Astrocyte (in vitro differentiated cells and primary cell): ENCODE data around the gene IGFBPL1.
"Not testable (repeated sequence)": the region's sequence is repeated elsewhere in the genome, so short reads cannot be mapped to it uniquely, and the experiment has no call there.

ENCODE experiments used
- CTCF ChIP-seq: IDR thresholded peaks from 2 replicates; pipeline ENCODE4 v1.5.1; 2011; ENCODE audit warnings: low read depth, mild to moderate bottlenecking, inconsistent platforms, low read length, moderate library complexity; ENCODE audit not compliant: insufficient read depth
- EZH2 ChIP-seq: IDR thresholded peaks from 2 replicates; pipeline ENCODE4 v1.6.1; 2012; ENCODE audit warnings: mild to moderate bottlenecking, low read length, inconsistent platforms; ENCODE audit not compliant: insufficient read depth

GRCh38 chr9:38377336-38378083 is 46.7 kb downstream of the IGFBPL1 start:
- not testable (repeated sequence) for TF ChIP-seq CTCF, EZH2
